ENCODE results near the gene EPHA7.

Gene EPHA7

DNA sequence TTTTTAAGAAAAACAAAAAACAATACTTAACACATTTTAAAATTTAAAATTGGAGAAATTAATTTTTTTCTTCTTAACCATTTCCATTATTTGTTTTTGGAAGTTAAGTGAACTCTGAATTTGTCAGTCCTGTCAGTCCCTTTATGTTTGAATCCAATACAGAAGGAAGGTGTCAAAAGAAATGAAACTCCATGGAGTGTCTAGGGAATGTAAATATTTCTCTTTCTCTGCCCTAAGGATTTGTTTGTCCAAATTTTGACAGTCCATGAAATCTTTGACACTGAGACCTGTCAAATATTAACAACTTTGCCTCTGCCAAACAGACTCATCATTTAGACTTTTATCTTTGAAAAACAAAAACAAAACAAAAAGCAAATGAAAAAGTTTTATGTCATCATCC is 166.4 kb downstream of the EPHA7 start:
- H3K9me3 ChIP-seq (ENCODE audit: insufficient read depth, low read length) = no peaks in the 10 kb centered on the region
- H3K4me1 ChIP-seq (ENCODE audit: low read length) = no peaks in the 10 kb centered on the region
- no peaks in the 10 kb centered on the region for H3K27me3 ChIP-seq (ENCODE audit: low read depth, low read length)
- H2AFZ ChIP-seq (ENCODE audit: low read depth, low read length) = no peak overlapping the region
- H3K79me2 ChIP-seq (ENCODE audit: low read length) = no peaks in the 10 kb centered on the region
- H4K20me1 ChIP-seq (ENCODE audit: insufficient read depth, low read length) = no peaks in the 10 kb centered on the region
- H3K4me2 ChIP-seq (ENCODE audit: low read length) = no peak overlapping the region
- TF ChIP-seq CTCF (IDR thresholded peaks at IDR 0.05; ENCODE audit: low read depth, low read length) (no peak), EZH2phosphoT487 (IDR thresholded peaks at IDR 0.05; ENCODE audit: low read depth) (no peak)
- H3K36me3 ChIP-seq (replicated peaks; ENCODE audit: low read depth, low read length) = no peaks in the 10 kb centered on the region
- no peak overlapping the region for H3K4me3 ChIP-seq (ENCODE audit: low read length)
- no peak overlapping the region for H3K9ac ChIP-seq (ENCODE audit: low read length)
- no peak overlapping the region for H3K27ac ChIP-seq (ENCODE audit: low read length)

DNA sequence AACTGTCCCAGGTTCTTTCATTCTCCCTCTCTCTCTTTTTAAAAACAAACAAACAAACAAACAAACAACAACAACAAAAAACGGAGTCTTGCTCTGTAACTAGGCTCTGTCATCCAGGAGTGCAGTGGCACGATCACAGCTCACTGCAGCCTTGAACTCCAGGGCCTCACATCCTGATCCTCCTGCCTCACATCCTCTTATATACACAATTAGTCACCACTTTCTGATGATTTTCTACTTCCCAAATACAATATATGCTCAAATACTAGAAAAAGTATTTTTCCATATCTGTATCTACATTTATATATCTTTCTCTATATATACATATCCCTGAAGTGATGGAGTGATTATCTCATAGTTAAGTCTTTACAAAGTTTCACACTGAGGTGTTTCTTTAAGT is 170.7 kb downstream of the EPHA7 start:
- TF ChIP-seq EZH2phosphoT487 (IDR thresholded peaks at IDR 0.05; ENCODE audit: low read depth) (no peak), CTCF (IDR thresholded peaks at IDR 0.05; ENCODE audit: low read depth, low read length) (no peak)
- H3K4me1 ChIP-seq (ENCODE audit: low read length) = no peaks in the 10 kb centered on the region
- no peaks in the 10 kb centered on the region for H3K36me3 ChIP-seq (replicated peaks; ENCODE audit: low read depth, low read length)
- no peaks in the 10 kb centered on the region for H4K20me1 ChIP-seq (ENCODE audit: insufficient read depth, low read length)
- no peak overlapping the region for H3K4me3 ChIP-seq (ENCODE audit: low read length)
- no peaks in the 10 kb centered on the region for H3K79me2 ChIP-seq (ENCODE audit: low read length)
- no peak overlapping the region for H3K9ac ChIP-seq (ENCODE audit: low read length)
- H3K27me3 ChIP-seq (ENCODE audit: low read depth, low read length) = no peaks in the 10 kb centered on the region
- no peaks in the 10 kb centered on the region for H3K9me3 ChIP-seq (ENCODE audit: insufficient read depth, low read length)
- H3K4me2 ChIP-seq (ENCODE audit: low read length) = no peak overlapping the region
- no peak overlapping the region for H3K27ac ChIP-seq (ENCODE audit: low read length)
- H2AFZ ChIP-seq (ENCODE audit: low read depth, low read length) = no peak overlapping the region

DNA sequence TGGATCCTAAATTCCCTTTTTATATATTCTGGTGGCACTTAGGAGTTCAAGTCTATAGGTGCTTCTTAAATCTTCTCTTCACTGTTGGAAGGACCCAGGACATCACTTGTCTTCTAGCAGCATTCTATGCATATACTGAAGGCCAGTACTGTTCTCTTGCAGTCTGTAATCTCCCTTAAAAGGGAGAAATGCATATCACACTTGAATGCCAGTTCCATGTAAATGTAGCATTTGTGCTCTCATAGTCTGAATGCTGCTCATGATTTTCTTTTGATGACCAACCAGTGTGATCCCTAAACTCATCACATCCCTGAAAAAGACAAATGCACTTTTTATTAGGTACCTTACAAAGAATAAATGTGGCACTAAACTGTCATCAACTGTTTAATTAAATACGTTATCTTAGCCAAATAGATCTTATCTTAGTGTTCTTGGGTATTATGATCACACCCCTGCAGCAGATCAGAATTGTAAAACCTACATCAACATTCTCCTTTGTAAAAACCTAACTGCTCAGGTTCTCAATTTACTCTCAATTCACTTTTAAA is 176.1 kb downstream of the EPHA7 start:
- Histone ChIP-seq H3K9me3 (ENCODE audit: insufficient read depth, low read length) (no peaks in the 10 kb centered on the region), H3K36me3 (replicated peaks; ENCODE audit: low read depth, low read length) (no peaks in the 10 kb centered on the region), H3K9ac (ENCODE audit: low read length) (no peak overlapping the region), H3K4me2 (ENCODE audit: low read length) (no peak overlapping the region), H4K20me1 (ENCODE audit: insufficient read depth, low read length) (no peaks in the 10 kb centered on the region), H3K27me3 (ENCODE audit: low read depth, low read length) (no peaks in the 10 kb centered on the region), H3K4me3 (ENCODE audit: low read length) (no peak overlapping the region), H3K4me1 (ENCODE audit: low read length) (no peaks in the 10 kb centered on the region), H2AFZ (ENCODE audit: low read depth, low read length) (no peak overlapping the region), H3K79me2 (ENCODE audit: low read length) (no peaks in the 10 kb centered on the region), H3K27ac (ENCODE audit: low read length) (no peak overlapping the region)
- no peak for TF ChIP-seq CTCF (IDR thresholded peaks at IDR 0.05; ENCODE audit: low read depth, low read length)
- no peak for TF ChIP-seq EZH2phosphoT487 (IDR thresholded peaks at IDR 0.05; ENCODE audit: low read depth)

GRCh38 chr6:93242049-93242448 is 177.3 kb downstream of the EPHA7 start:
- TF ChIP-seq EZH2phosphoT487 (IDR thresholded peaks at IDR 0.05; ENCODE audit: low read depth) (no peak), CTCF (IDR thresholded peaks at IDR 0.05; ENCODE audit: low read depth, low read length) (no peak)
- Histone ChIP-seq H3K27me3 (ENCODE audit: low read depth, low read length) (no peaks in the 10 kb centered on the region), H3K36me3 (replicated peaks; ENCODE audit: low read depth, low read length) (no peaks in the 10 kb centered on the region), H2AFZ (ENCODE audit: low read depth, low read length) (no peak overlapping the region), H4K20me1 (ENCODE audit: insufficient read depth, low read length) (no peaks in the 10 kb centered on the region), H3K4me2 (ENCODE audit: low read length) (no peak overlapping the region), H3K4me3 (ENCODE audit: low read length) (no peak overlapping the region), H3K9ac (ENCODE audit: low read length) (no peak overlapping the region), H3K27ac (ENCODE audit: low read length) (no peak overlapping the region), H3K79me2 (ENCODE audit: low read length) (no peaks in the 10 kb centered on the region), H3K4me1 (ENCODE audit: low read length) (no peaks in the 10 kb centered on the region), H3K9me3 (ENCODE audit: insufficient read depth, low read length) (no peaks in the 10 kb centered on the region)

Data from OCI-LY3 (cell line).